Right lobe of liver (tissue), 5 donors: Measurements from ENCODE around the gene GRAMD1C. TPM values are rescaled to one million over a fixed set of nuclear protein-coding genes. Genes with fewer than 3 reads are reported as not detected.

Source experiments
- total RNA-seq, 6 experiments: library from RNA; depleted of rRNA in 2 of 6; stranded (reverse); fragments of >200 nt in 2 of 6; fragmentation: NEBNext Ultra II Directional in 3 of 6; extraction: Animal tissue kit (Norgen Biotek cat#: 25700) in 3 of 6; gene quantifications; one replicate each; pipeline versions ENCODE4 v1.1.0 to v1.2.4, GENCODE V29; 2016 to 2023
- donor health status: DM: no; HTN: no; CAD: no.
- donor health status: DM: no; HTN: no; CAD: no.
- donor health status: DM: no; HTN: yes; CAD: no.
- donor health status: DM: no; HTN: yes; CAD: no.

GRAMD1C gene
- total RNA-seq, 6 experiments from 2014 or later, result 7.6 to 16.9 (median 11.1) TPM

Other genes with a start within 250 kb of the GRAMD1C start
- 10 to 100 TPM; 12.1 to 20.3 (median 17.6) TPM for gene USF3, start 142.1 kb upstream of the GRAMD1C start, total RNA-seq
- 100 to 1,000 TPM in 2 of 6 experiments, 10 to 100 TPM in 4; 56.1 to 130 (median 60.9) TPM for gene NAA50, start 92.5 kb upstream of the GRAMD1C start, total RNA-seq
- gene ATP6V1A, start 91.8 kb upstream of the GRAMD1C start, total RNA-seq, result 10 to 100 TPM; 39.6 to 52.7 (median 47.7) TPM
- gene ZDHHC23, start 109.2 kb downstream of the GRAMD1C start, total RNA-seq, result 10 to 100 TPM in 3 of 6 experiments, 1 to 10 TPM in 3; 7.0 to 14.6 (median 9.9) TPM
- 1 to 10 TPM in 3 of 6 experiments, under 1 TPM in 3; 0.43 to 1.6 (median 0.96) TPM for gene CCDC191, start 217.7 kb downstream of the GRAMD1C start, total RNA-seq
- gene QTRT2, start 217.9 kb downstream of the GRAMD1C start, total RNA-seq, result 1 to 10 TPM; 6.3 to 9.8 (median 7.8) TPM